CD4-positive, alpha-beta T cell treated with Interleukin-6 for 4 hours (primary cell): ENCODE measurements around the gene IQCE.
"Not testable (repeated sequence)": the region's sequence is repeated elsewhere in the genome, so short reads cannot be mapped to it uniquely, and the experiment has no call there.

Source experiments
- DNase-seq: peaks from one replicate; pipeline ENCODE4 v3.0.0-alpha.2; 2020; ENCODE audit warnings: mixed read lengths

The IQCE gene

GRCh38 chr7:2554661-2555111 lies 4.1 kb upstream of the IQCE start:
- DNase-seq = no peak

GRCh38 chr7:2555121-2556052 lies 3.4 kb upstream of the IQCE start, which contains the start of gene BRAT1:
Gene BRAT1 (minus strand): TSS chr7:2555524. CDS start chr7:2554431, 1,093 bp downstream.
- DNase-seq = peak; percentile 98

GRCh38 chr7:2559283-2559950 lies 638 bp downstream of the IQCE start:
- DNase-seq = peak; percentile 41

GRCh38 chr7:2563955-2564354 lies 5.2 kb downstream of the IQCE start:
- not testable (repeated sequence) for DNase-seq

- no peak for DNase-seq
Measured at GRCh38 chr7:2564970-2565540, 6.3 kb downstream of the IQCE start.

GRCh38 chr7:2566348-2566889 lies 7.6 kb downstream of the IQCE start:
- DNase-seq = no peak

GRCh38 chr7:2566890-2567678 lies 8.3 kb downstream of the IQCE start:
- peak; percentile 43 for DNase-seq

GRCh38 chr7:2567679-2568278 lies 9.0 kb downstream of the IQCE start:
- DNase-seq = peak; percentile 11

GRCh38 chr7:2568521-2569223 lies 9.9 kb downstream of the IQCE start:
- no peak for DNase-seq

- no peak for DNase-seq
Measured at GRCh38 chr7:2569421-2569820, 10.6 kb downstream of the IQCE start.

GRCh38 chr7:2570021-2570420 lies 11.2 kb downstream of the IQCE start:
- no peak for DNase-seq

GRCh38 chr7:2571409-2571808 lies 12.6 kb downstream of the IQCE start:
- no peak for DNase-seq

GRCh38 chr7:2572101-2572842 lies 13.5 kb downstream of the IQCE start:
- DNase-seq = no peak

GRCh38 chr7:2573761-2574160 lies 15.0 kb downstream of the IQCE start:
- DNase-seq = no peak

- DNase-seq = no peak
Measured at GRCh38 chr7:2575046-2575732, 16.4 kb downstream of the IQCE start.

- DNase-seq = no peak
Measured at GRCh38 chr7:2575733-2576340, 17.1 kb downstream of the IQCE start.

- DNase-seq = no peak
Measured at GRCh38 chr7:2576742-2577491, 18.1 kb downstream of the IQCE start.

GRCh38 chr7:2577914-2578680 lies 19.3 kb downstream of the IQCE start:
- no peak for DNase-seq
